IMR-90 (cell line): ENCODE measurements around the gene MUSTN1. TPM values are rescaled to one million over a fixed set of nuclear protein-coding genes. Genes with fewer than 3 reads are reported as not detected.

ENCODE experiments used
- ATAC-seq: fragments of 200-7000 bp; cut with Tn5 transposase; 2 replicates; pipeline ENCODE4 v1.9.1; 2020; ENCODE audit warnings: low read depth, mild to moderate bottlenecking, moderate library complexity
- BruUV-seq: library from RNA; stranded (reverse); fragments of 400-500 nt; replicated peaks from 2 replicates; lab custom pipeline; 2021; lab: Mats Ljungman, UMichigan
- CTCF ChIA-PET: fragments of 300-600 bp; formaldehyde crosslinking; extraction: SDS; loops from one replicate; lab custom pipeline; 2021; ENCODE audit warnings: antibody characterized with exemption; lab: Yijun Ruan, JAX
- POLR2A ChIA-PET: fragments of 300-600 bp; sonication (Branson Sonifier 250); formaldehyde crosslinking; loops from one replicate; lab custom pipeline; 2022; ENCODE audit warnings: antibody characterized with exemption; ENCODE audit not compliant: unreplicated experiment; lab: Charles Lee
- DNase-seq: peaks from one replicate; pipeline ENCODE4 v3.0.0; 2013
- H2AFZ ChIP-seq: replicated peaks from 2 replicates; pipeline ENCODE3; 2013; ENCODE audit warnings: low read length, mild to moderate bottlenecking; ENCODE audit not compliant: poor library complexity
- H2AK5ac ChIP-seq: 2 replicates; pipeline ENCODE4 v1.6.1; 2013; ENCODE audit warnings: low read depth, low read length, inconsistent platforms
- H2AK9ac ChIP-seq: replicated peaks from 2 replicates; pipeline ENCODE3; 2013; ENCODE audit warnings: mild to moderate bottlenecking, low read depth, low read length, moderate library complexity; ENCODE audit not compliant: poor library complexity
- H2BK120ac ChIP-seq: 2 replicates; pipeline ENCODE4 v1.6.1; 2013; ENCODE audit warnings: low read depth, low read length, inconsistent platforms
- H2BK15ac ChIP-seq: 3 replicates; pipeline ENCODE4 v1.6.1; 2013; ENCODE audit warnings: low read depth, low read length, inconsistent platforms
- H2BK20ac ChIP-seq: 2 replicates; pipeline ENCODE4 v1.6.1; 2013; ENCODE audit warnings: low read depth, mild to moderate bottlenecking, inconsistent platforms, low read length, moderate library complexity
- H2BK5ac ChIP-seq: 2 replicates; pipeline ENCODE4 v1.6.1; 2013; ENCODE audit warnings: mild to moderate bottlenecking, low read depth, low read length, inconsistent platforms; ENCODE audit not compliant: poor library complexity, severe bottlenecking
- H3K14ac ChIP-seq: replicated peaks from 2 replicates; pipeline ENCODE4 v1.6.1; 2013; ENCODE audit warnings: low read depth, low read length, inconsistent platforms
- H3K18ac ChIP-seq: 2 replicates; pipeline ENCODE4 v1.6.1; 2013; ENCODE audit warnings: low read depth, low read length, control low read depth
- H3K23ac ChIP-seq: 2 replicates; pipeline ENCODE4 v1.6.1; 2013; ENCODE audit warnings: low read depth, low read length, inconsistent platforms
- H3K27ac ChIP-seq: 2 replicates; pipeline ENCODE4 v1.5.1; 2013; ENCODE audit warnings: mild to moderate bottlenecking, control low read depth, low read length; ENCODE audit not compliant: insufficient read depth
- H3K27me3 ChIP-seq: 2 replicates; pipeline ENCODE4 v1.6.1; 2013; ENCODE audit warnings: low read length; ENCODE audit not compliant: control insufficient read depth, insufficient read depth
- H3K36me3 ChIP-seq: 2 replicates; pipeline ENCODE4 v1.6.1; 2013; ENCODE audit warnings: low read length, mixed read lengths; ENCODE audit not compliant: control insufficient read depth, insufficient read depth
- H3K4ac ChIP-seq: 2 replicates; pipeline ENCODE4 v1.6.1; 2013; ENCODE audit warnings: low read depth, low read length, inconsistent platforms
- H3K4me1 ChIP-seq: 2 replicates; pipeline ENCODE4 v1.6.1; 2013; ENCODE audit warnings: low read length, mixed read lengths; ENCODE audit not compliant: control insufficient read depth, insufficient read depth
- H3K4me2 ChIP-seq: 2 replicates; pipeline ENCODE4 v1.6.1; 2013; ENCODE audit warnings: low read depth, mild to moderate bottlenecking, control low read depth, low read length, moderate library complexity
- H3K4me3 ChIP-seq: 2 replicates; pipeline ENCODE4 v1.5.1; 2013; ENCODE audit warnings: low read depth, mild to moderate bottlenecking, control low read depth, low read length, moderate library complexity; ENCODE audit not compliant: insufficient read depth
- H3K56ac ChIP-seq: 2 replicates; pipeline ENCODE4 v1.6.1; 2013; ENCODE audit warnings: low read length, inconsistent platforms; ENCODE audit not compliant: insufficient read depth; ENCODE audit errors: extremely low read depth
- H3K79me1 ChIP-seq, 2 experiments: 2 replicates each; pipeline ENCODE4 v1.6.1; 2013; ENCODE audit warnings: low read length in 2 of 2, inconsistent platforms in 1 of 2, low read depth in 1 of 2
- H3K9ac ChIP-seq: 2 replicates; pipeline ENCODE4 v1.6.1; 2013; ENCODE audit warnings: low read depth, low read length, control low read depth
- H3K9me1 ChIP-seq: 2 replicates; pipeline ENCODE4 v1.6.1; 2013; ENCODE audit warnings: low read length, inconsistent platforms; ENCODE audit not compliant: insufficient read depth
- H3K9me3 ChIP-seq: 2 replicates; pipeline ENCODE4 v1.6.1; 2013; ENCODE audit warnings: low read length; ENCODE audit not compliant: control insufficient read depth, insufficient read depth
- H4K20me1 ChIP-seq: 2 replicates; pipeline ENCODE4 v1.6.1; 2013; ENCODE audit warnings: low read length, inconsistent platforms; ENCODE audit not compliant: insufficient read depth
- H4K5ac ChIP-seq: 2 replicates; pipeline ENCODE4 v1.6.1; 2013; ENCODE audit warnings: mild to moderate bottlenecking, low read depth, low read length, control low read depth
- H4K8ac ChIP-seq, 2 experiments: 2 replicates each; pipeline ENCODE4 v1.6.1; 2013; ENCODE audit warnings: low read depth in 2 of 2, low read length in 2 of 2, control low read depth in 1 of 2, inconsistent platforms in 1 of 2
- H4K91ac ChIP-seq: 2 replicates; pipeline ENCODE4 v1.6.1; 2013; ENCODE audit warnings: low read depth, low read length, inconsistent platforms; ENCODE audit not compliant: insufficient read depth
- BHLHE40 ChIP-seq: fragments of 150-350 bp; IDR thresholded peaks from 2 replicates; pipeline ENCODE4 v1.6.1; 2016; ENCODE audit warnings: mild to moderate bottlenecking, low read depth, low read length
- CEBPB ChIP-seq: IDR thresholded peaks from 2 replicates; pipeline ENCODE4 v1.6.1; 2012; ENCODE audit warnings: low read depth, low read length, improper control_type of control experiment
- CTCF ChIP-seq: conservative IDR thresholded peaks from 2 replicates; pipeline ENCODE4 v1.5.1; 2012; ENCODE audit warnings: mild to moderate bottlenecking, low read depth, low read length, improper control_type of control experiment
- FOS ChIP-seq: fragments of 150-350 bp; IDR thresholded peaks from 2 replicates; pipeline ENCODE4 v1.6.1; 2016; ENCODE audit warnings: low read depth, low read length
- MAFK ChIP-seq: IDR thresholded peaks from 2 replicates; pipeline ENCODE4 v1.6.1; 2012; ENCODE audit warnings: low read depth, low read length, improper control_type of control experiment
- MXI1 ChIP-seq: IDR thresholded peaks from 2 replicates; pipeline ENCODE4 v1.6.1; 2012; ENCODE audit warnings: low read depth, mild to moderate bottlenecking, low read length, moderate library complexity, borderline replicate concordance
- NFE2L2 ChIP-seq: fragments of 150-350 bp; IDR thresholded peaks from 2 replicates; pipeline ENCODE4 v1.6.1; 2016; ENCODE audit warnings: low read depth, mild to moderate bottlenecking, low read length
- POLR2A ChIP-seq: IDR thresholded peaks from 2 replicates; pipeline ENCODE4 v1.6.1; 2012; ENCODE audit warnings: mild to moderate bottlenecking, low read depth, low read length
- RCOR1 ChIP-seq: IDR thresholded peaks from 2 replicates; pipeline ENCODE4 v1.6.1; 2012; ENCODE audit warnings: mild to moderate bottlenecking, low read length, improper control_type of control experiment; ENCODE audit not compliant: insufficient replicate concordance
- RFX5 ChIP-seq: IDR thresholded peaks from 2 replicates; pipeline ENCODE4 v1.8.0; 2012; ENCODE audit warnings: low read depth, mild to moderate bottlenecking, low read length, moderate library complexity
- WGBS, 2 experiments: methylation state at CpG; one replicate each; pipeline versions ENCODE4 v1.1.5 to v1.1.7; 2013; ENCODE audit warnings: missing lambda C conversion rate in 2 of 2; ENCODE audit not compliant: insufficient read length in 1 of 2; ENCODE audit errors: extremely low coverage in 2 of 2; 5-methylcytosine and 5-hydroxymethylcytosine counted together
- dilution Hi-C: fragments of 300-500 bp; cut with HindIII; formaldehyde crosslinking; loops from one replicate; pipeline ENCODE4 v1.14.3; 2018; ENCODE audit warnings: low sequenced_read_pairs; ENCODE audit not compliant: unreplicated experiment
- in situ Hi-C: fragments of 300-500 bp; cut with MboI; formaldehyde crosslinking; loops from 3 replicates; pipeline ENCODE4 v1.14.3; 2019; ENCODE audit warnings: low sequenced_read_pairs, inconsistent platforms, mixed read lengths
- intact Hi-C: fragments of 100-400 bp; cut with micrococcal nuclease; formaldehyde crosslinking; loops from 2 replicates; pipeline ENCODE4 v1.10.0; 2022
- polyA plus RNA-seq, 3 experiments: library from polyadenylated mRNA; depleted of rRNA; stranded (reverse); fragments of >200 nt; gene quantifications; 2 replicates each; pipeline ENCODE4 v1.2.3, GENCODE V29; 2012; ENCODE audit warnings: low replicate concordance in 1 of 3
- total RNA-seq: library from RNA; depleted of rRNA; stranded (reverse); fragments of >200 nt; gene quantifications from 2 replicates; pipeline ENCODE4 v1.2.3, GENCODE V29; 2012

The MUSTN1 gene
- total and polyA plus RNA-seq, 2 of the 4 experiments (the other 2 are of a cell fraction): not detected

DNA sequence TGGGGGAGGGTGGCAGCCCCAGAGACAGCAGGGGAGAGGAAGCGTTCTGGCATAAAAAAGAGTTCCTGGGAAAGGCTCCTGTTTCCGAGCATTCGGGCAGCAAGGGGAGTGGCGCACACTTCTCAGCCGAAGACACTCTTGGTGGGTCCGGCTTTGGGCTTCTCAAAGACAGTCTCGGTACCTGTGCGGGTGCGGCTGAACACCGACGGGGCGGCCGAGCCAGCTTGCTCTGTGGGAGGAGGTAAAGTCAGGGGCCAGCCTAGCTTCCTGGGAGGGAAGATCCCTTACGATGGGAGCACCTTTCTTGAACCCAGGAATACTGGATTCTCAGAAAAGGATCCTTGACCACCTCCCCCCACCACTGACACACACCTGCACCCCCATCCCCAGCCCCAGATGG lies 1.6 kb downstream of the MUSTN1 start:
- Histone ChIP-seq H4K91ac (no peak overlapping the region), H3K18ac (no peak overlapping the region), H3K4me1 (peaks cover 19% of the 10 kb centered on the region), H3K14ac (no peak overlapping the region), H3K9ac (no peak overlapping the region), H3K27me3 (no peaks in the 10 kb centered on the region), H2BK5ac (no peak overlapping the region), H2BK15ac (no peak overlapping the region), H3K56ac (no peak overlapping the region), H3K4ac (no peak overlapping the region), H4K20me1 (no peaks in the 10 kb centered on the region), H3K9me1 (peaks cover 19% of the 10 kb centered on the region; the same call in 1 of the 2 replicates), H4K5ac (no peak overlapping the region), H3K9me3 (no peaks in the 10 kb centered on the region), H2BK20ac (no peak overlapping the region), H2AK9ac (no peak overlapping the region), H3K4me2 (no peak overlapping the region), H3K23ac (no peak overlapping the region), H2AK5ac (no peak overlapping the region), H4K8ac (no peak overlapping the region), H2AFZ (no peak overlapping the region), H3K36me3 (peaks cover 3% of the 10 kb centered on the region; the same call in 1 of the 2 replicates), H3K27ac (no peak overlapping the region), H3K4me3 (no peak overlapping the region), H2BK120ac (no peak overlapping the region), H3K79me1 (no peaks in the 10 kb centered on the region)
- intact Hi-C loops: no loop called here
- dilution Hi-C loops: no loop called here
- ATAC-seq: no peak
- in situ Hi-C loops: no loop called here
- no CpG with 5 or more reads among the region's 14 CpGs for WGBS, 2 experiments
- no TSS peak for BruUV-seq
- ChIA-PET POLR2A (no interaction called here), CTCF (no interaction called here)
- DNase-seq: no peak
- TF ChIP-seq NFE2L2: no peak
- no peak for TF ChIP-seq FOS
- no peak for TF ChIP-seq MAFK
- no peak for TF ChIP-seq POLR2A
- no peak for TF ChIP-seq CEBPB
- TF ChIP-seq RFX5: no peak
- no peak for TF ChIP-seq BHLHE40
- TF ChIP-seq RCOR1: no peak
- TF ChIP-seq MXI1: no peak
- no peak for TF ChIP-seq CTCF
